GM12878 (cell line): ENCODE results near the gene SLC9C2. TPM values are rescaled to one million over a fixed set of nuclear protein-coding genes. Genes with fewer than 3 reads are reported as not detected.

ENCODE experiments used
- ATAC-seq: fragments of 200-7000 bp; cut with Tn5 transposase; 3 replicates; pipeline ENCODE4 v1.9.1; 2020; ENCODE audit warnings: mild to moderate bottlenecking, moderate library complexity
- BruUV-seq: library from RNA; stranded (reverse); fragments of 400-500 nt; replicated peaks from 2 replicates; lab custom pipeline; 2021; lab: Mats Ljungman, UMichigan
- CTCF ChIA-PET: fragments of 300-600 bp; sonication (Branson Sonifier 250); formaldehyde crosslinking; extraction: SDS; loops from one replicate; lab custom pipeline; 2021; ENCODE audit warnings: inconsistent platforms; lab: Yijun Ruan, JAX
- POLR2A ChIA-PET: fragments of 350-600 bp; formaldehyde crosslinking; extraction: SDS; loops from one replicate; lab custom pipeline; 2021; ENCODE audit warnings: inconsistent platforms; lab: Charles Lee
- RAD21 ChIA-PET: fragments of 300-600 bp; sonication (Branson Sonifier 250); formaldehyde crosslinking; loops from one replicate; lab custom pipeline; 2023; ENCODE audit warnings: antibody characterized with exemption; ENCODE audit not compliant: unreplicated experiment; lab: Charles Lee
- SMC1A ChIA-PET: fragments of 300-600 bp; sonication (Branson Sonifier 250); formaldehyde crosslinking; loops from one replicate; lab custom pipeline; 2023; ENCODE audit not compliant: unreplicated experiment, uncharacterized antibody; lab: Charles Lee
- DNase-seq: peaks from one replicate; pipeline ENCODE4 v3.0.0-alpha.2; 2011; ENCODE audit warnings: low read depth, low spot score
- FAIRE-seq: peaks from 3 replicates; lab custom pipeline; 2011; peaks lifted over from hg19 to GRCh38; lab: Jason Lieb, UNC
- H2AFZ ChIP-seq: 2 replicates; pipeline ENCODE4 v1.6.0; 2011; ENCODE audit warnings: low read depth, low read length, control low read depth; ENCODE audit not compliant: control insufficient read depth
- H3K27ac ChIP-seq: 2 replicates; pipeline ENCODE4 v1.5.1; 2011; ENCODE audit warnings: control low read depth; ENCODE audit not compliant: control insufficient read depth, insufficient read depth
- H3K27me3 ChIP-seq, 2 experiments: replicated peaks in 1 of 2; 2 replicates each; pipeline versions ENCODE4 v1.6.0 to v1.6.1; 2011; ENCODE audit warnings: low read length in 1 of 2; ENCODE audit not compliant: control insufficient read depth in 2 of 2, insufficient read depth in 2 of 2
- H3K36me3 ChIP-seq, 2 experiments: 2 replicates each; pipeline ENCODE4 v1.5.1; 2011; ENCODE audit warnings: low read length in 1 of 2; ENCODE audit not compliant: control insufficient read depth in 2 of 2, insufficient read depth in 2 of 2
- H3K4me1 ChIP-seq: 2 replicates; pipeline ENCODE4 v1.6.1; 2011; ENCODE audit warnings: mild to moderate bottlenecking, low read length, moderate library complexity, mixed read lengths; ENCODE audit not compliant: control insufficient read depth, insufficient read depth
- H3K4me2 ChIP-seq: 2 replicates; pipeline ENCODE4 v1.6.0; 2011; ENCODE audit warnings: control low read depth; ENCODE audit not compliant: control insufficient read depth, insufficient read depth
- H3K4me3 ChIP-seq: fragments of 200-600 bp; sonication (generic); 2 replicates; pipeline ENCODE4 v1.5.1; 2016
- H3K79me2 ChIP-seq: 2 replicates; pipeline ENCODE4 v1.6.0; 2011; ENCODE audit warnings: low read length; ENCODE audit not compliant: control insufficient read depth, insufficient read depth
- H3K9ac ChIP-seq: 2 replicates; pipeline ENCODE4 v1.8.0; 2011; ENCODE audit warnings: low read length, control low read depth, mixed read lengths; ENCODE audit not compliant: control insufficient read depth, insufficient read depth
- H3K9me3 ChIP-seq: replicated peaks from 3 replicates; pipeline ENCODE4 v1.5.1; 2011; ENCODE audit warnings: mild to moderate bottlenecking, low read length; ENCODE audit not compliant: control insufficient read depth, insufficient read depth
- H4K20me1 ChIP-seq: 2 replicates; pipeline ENCODE4 v1.6.0; 2011; ENCODE audit not compliant: control insufficient read depth, insufficient read depth
- CREB1 ChIP-seq: IDR thresholded peaks from 2 replicates; pipeline ENCODE4 v1.6.1; 2012; ENCODE audit warnings: low read depth, mild to moderate bottlenecking, inconsistent platforms
- NFIC ChIP-seq: IDR thresholded peaks from 2 replicates; pipeline ENCODE4 v1.6.1; 2012; ENCODE audit warnings: low read depth, mild to moderate bottlenecking, inconsistent platforms, low read length, moderate library complexity
- PAX8 ChIP-seq: fragments of 450-650 bp; IDR thresholded peaks from 2 replicates; pipeline ENCODE4 v1.6.1; 2017; ENCODE audit warnings: mild to moderate bottlenecking, moderate library complexity
- RELB ChIP-seq: fragments of 450-650 bp; IDR thresholded peaks from 2 replicates; pipeline ENCODE4 v1.6.1; 2017; ENCODE audit warnings: low read depth, mild to moderate bottlenecking, moderate library complexity
- REST ChIP-seq: IDR thresholded peaks from 2 replicates; pipeline ENCODE4 v1.6.1; 2012; ENCODE audit warnings: mild to moderate bottlenecking, low read depth, low read length
- TARDBP ChIP-seq: IDR thresholded peaks from 2 replicates; pipeline ENCODE4 v1.6.1; 2016; ENCODE audit warnings: borderline replicate concordance
- ZBTB4 ChIP-seq: fragments of 450-650 bp; formaldehyde crosslinking; IDR thresholded peaks from 2 replicates; pipeline ENCODE4 v1.4.0; 2022; ENCODE audit warnings: mild to moderate bottlenecking, moderate library complexity
- WGBS: methylation state at CpG from one replicate; pipeline ENCODE4 v1.1.6; 2016; ENCODE audit warnings: low lambda C conversion rate; ENCODE audit not compliant: insufficient replicate concordance, insufficient coverage; ENCODE audit errors: missing lambda C conversion rate; 5-methylcytosine and 5-hydroxymethylcytosine counted together
- in situ Hi-C: fragments of 300-500 bp; cut with MboI; formaldehyde crosslinking; loops from 9 replicates; pipeline ENCODE4 v1.14.3; 2018; ENCODE audit warnings: mixed read lengths
- intact Hi-C: fragments of 100-400 bp; cut with micrococcal nuclease; formaldehyde crosslinking; loops from one replicate; pipeline ENCODE4 v1.14.2; 2022; ENCODE audit not compliant: unreplicated experiment
- polyA plus RNA-seq, 11 experiments: library from polyadenylated mRNA; depleted of rRNA in 4 of 11; unstranded in 6 of 11; stranded (reverse) in 5 of 11; fragments of >200 nt; fragmentation: Nextera tagmentation in 4 of 11; fragmentation: Illumina TruSeq in 1 of 11; extraction: Ambion mirVana in 4 of 11; extraction: Trizol in 1 of 11; gene quantifications; 1 replicate in 1 of 11; 2 replicates in 10 of 11; pipeline versions ENCODE4 v1.2.1 to v1.2.3, GENCODE V29; 2011 to 2016; ENCODE audit warnings: inconsistent platforms in 2 of 11, missing spikeins in 2 of 11, low read depth in 1 of 11
- total RNA-seq, 4 experiments: library from RNA; depleted of rRNA in 3 of 4; stranded (reverse); fragments of >200 nt in 3 of 4; fragmentation: Illumina TruSeq in 1 of 4; extraction: Trizol in 1 of 4; gene quantifications; 2 replicates each; pipeline versions ENCODE4 v1.2.1 to v1.2.3, GENCODE V29; 2013 to 2021

SLC9C2 gene
- total and polyA plus RNA-seq, 10 of the 15 experiments (the other 5 are each of a cell fraction or from before 2014, with no cell fraction given): not detected

GRCh38 chr1:173545688-173546087, 57.2 kb downstream of the SLC9C2 start:
- intact Hi-C loops: no loop called here
- ChIA-PET CTCF (no interaction called here), POLR2A (no interaction called here), SMC1A (no interaction called here), RAD21 (no interaction called here)
- Histone ChIP-seq H3K79me2 (no peaks in the 10 kb centered on the region), H3K27ac (no peak overlapping the region), H4K20me1 (no peaks in the 10 kb centered on the region), H3K36me3 (no peaks in the 10 kb centered on the region), H2AFZ (no peak overlapping the region), H3K4me1 (no peaks in the 10 kb centered on the region), H3K4me2 (no peak overlapping the region), H3K9ac (no peak overlapping the region), H3K27me3 (no peaks in the 10 kb centered on the region), H3K4me3 (no peak overlapping the region), H3K9me3 (no peaks in the 10 kb centered on the region)
- ATAC-seq: no peak
- no peak for DNase-seq
- TF ChIP-seq ZBTB4 (CRISPR knock-in tag) (no peak), CREB1 (no peak), PAX8 (no peak), REST (no peak), RELB (no peak), TARDBP (no peak), NFIC (no peak)
- WGBS: 51% methylated on average over 3 of the region's 3 CpGs
- FAIRE-seq: no peak
- no TSS peak for BruUV-seq
- in situ Hi-C loops: no loop called here
